HG02642 (cell line): Measurements from ENCODE around the gene ZC3H11A.
"Not testable (repeated sequence)": the region's sequence is repeated elsewhere in the genome, so short reads cannot be mapped to it uniquely, and the experiment has no call there.

ENCODE experiments used
- ATAC-seq: cut with Tn5 transposase; IDR thresholded peaks from one replicate; pipeline ENCODE4 v1.9.1; 2021; ENCODE audit warnings: mild to moderate bottlenecking; ENCODE audit not compliant: unreplicated experiment, poor library complexity

Gene ZC3H11A

DNA sequence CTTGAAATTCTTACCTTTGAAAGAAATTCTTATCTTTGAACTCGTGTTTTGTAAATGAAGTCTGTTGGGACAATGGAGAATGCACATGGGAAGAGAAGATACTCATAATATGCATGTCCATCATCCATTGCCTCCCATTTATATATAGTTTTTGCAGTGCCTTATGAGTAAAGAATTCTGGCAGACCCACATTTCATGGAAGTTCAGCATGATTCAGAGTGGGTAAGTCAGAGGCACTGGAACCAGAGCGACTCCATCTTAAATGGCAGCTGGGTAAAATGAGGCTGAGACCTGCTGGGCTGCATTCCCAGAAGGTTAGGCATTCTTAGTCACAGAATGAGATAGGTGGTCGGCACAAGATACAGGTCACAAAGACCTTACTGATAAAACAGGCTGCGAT lies 16.6 kb upstream of the ZC3H11A start:
- no peak for ATAC-seq

GRCh38 chr1:203781962-203782361 lies 13.5 kb upstream of the ZC3H11A start:
- no peak for ATAC-seq

- no peak for ATAC-seq
Measured at GRCh38 chr1:203789966-203790365, 5.5 kb upstream of the ZC3H11A start.

GRCh38 chr1:203791498-203791897 lies 3.9 kb upstream of the ZC3H11A start:
- no peak for ATAC-seq

GRCh38 chr1:203792486-203792885 lies 2.9 kb upstream of the ZC3H11A start:
- ATAC-seq = no peak

GRCh38 chr1:203793561-203793960 lies 1.9 kb upstream of the ZC3H11A start:
- not testable (repeated sequence) for ATAC-seq

- no peak for ATAC-seq
Measured at GRCh38 chr1:203794764-203795440, 521 bp upstream of the ZC3H11A start.

GRCh38 chr1:203796236-203796605 lies 798 bp downstream of the ZC3H11A start:
- ATAC-seq = no peak

DNA sequence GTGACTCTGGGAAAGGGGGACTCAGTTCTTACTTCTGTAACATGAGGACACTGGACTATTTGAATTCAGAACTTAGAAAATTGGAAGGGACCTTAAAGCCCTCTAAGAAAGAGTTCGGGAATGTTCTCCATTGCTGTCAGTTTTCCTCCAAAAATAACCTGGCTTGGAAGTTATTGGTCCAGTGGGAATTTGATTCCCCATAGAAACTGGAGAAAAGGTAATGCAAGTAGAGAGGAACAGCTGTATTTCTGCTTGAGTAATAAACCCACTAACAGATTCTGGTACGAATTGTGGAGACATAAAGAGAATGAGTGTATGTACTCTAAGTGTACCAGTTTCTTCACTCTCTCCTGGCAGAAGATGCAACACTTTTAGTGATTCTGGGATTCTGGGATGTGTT lies 1.8 kb downstream of the ZC3H11A start:
- no peak for ATAC-seq

DNA sequence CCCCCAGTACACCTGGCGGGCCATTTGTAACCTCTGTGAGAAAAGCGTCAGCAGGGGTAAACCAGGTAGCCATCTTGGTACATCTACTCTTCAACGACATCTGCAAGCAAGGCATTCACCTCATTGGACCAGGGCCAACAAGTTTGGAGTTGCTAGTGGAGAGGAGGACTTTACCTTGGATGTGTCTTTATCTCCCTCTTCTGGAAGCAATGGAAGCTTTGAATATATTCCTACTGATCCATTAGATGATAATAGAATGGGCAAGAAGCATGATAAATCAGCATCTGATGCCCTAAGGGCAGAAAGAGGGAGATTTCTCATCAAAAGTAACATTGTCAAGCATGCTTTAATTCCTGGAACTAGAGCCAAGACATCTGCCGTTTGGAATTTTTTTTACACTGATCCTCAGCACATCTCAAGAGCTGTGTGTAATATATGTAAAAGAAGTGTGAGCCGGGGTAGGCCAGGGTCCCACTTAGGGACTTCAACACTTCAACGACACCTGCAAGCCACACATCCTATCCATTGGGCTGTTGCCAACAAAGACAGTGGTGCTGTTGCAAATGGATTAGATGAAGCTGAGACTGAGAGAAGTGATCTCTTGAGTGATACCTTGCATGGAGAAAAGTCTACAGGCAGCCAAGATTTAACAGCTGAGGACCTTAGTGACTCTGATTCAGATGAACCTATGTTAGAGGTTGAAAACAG lies 2.7 kb downstream of the ZC3H11A start:
- ATAC-seq = no peak

DNA sequence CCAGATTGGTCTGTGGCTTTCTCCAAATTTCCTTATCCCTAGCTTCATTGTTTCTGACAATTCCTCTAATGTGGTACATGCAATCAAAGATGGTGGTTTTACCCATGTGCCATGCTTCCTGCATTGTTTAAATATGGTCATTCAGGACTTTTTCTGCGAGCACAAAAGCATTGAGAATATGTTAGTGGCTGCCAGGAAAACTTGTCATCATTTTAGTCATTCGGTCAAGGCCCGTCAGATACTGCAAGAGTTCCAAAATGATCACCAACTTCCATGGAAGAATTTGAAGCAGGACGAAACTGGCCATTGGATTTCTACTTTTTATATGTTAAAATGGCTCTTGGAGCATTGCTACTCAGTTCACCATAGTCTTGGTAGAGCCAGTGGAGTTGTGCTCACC lies 3.7 kb downstream of the ZC3H11A start:
- ATAC-seq = no peak

DNA sequence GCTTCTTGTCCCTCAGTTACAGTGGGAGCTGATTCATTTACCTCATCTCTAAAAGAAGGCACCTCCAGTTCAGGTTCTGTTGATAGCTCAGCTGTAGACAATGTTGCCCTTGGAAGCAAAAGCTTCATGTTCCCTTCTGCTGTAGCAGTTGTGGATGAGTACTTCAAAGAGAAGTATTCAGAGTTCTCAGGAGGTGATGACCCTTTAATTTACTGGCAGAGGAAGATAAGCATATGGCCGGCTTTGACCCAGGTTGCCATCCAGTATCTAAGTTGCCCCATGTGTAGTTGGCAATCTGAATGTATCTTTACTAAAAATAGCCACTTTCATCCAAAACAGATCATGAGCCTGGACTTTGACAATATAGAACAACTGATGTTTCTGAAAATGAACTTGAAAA lies 4.5 kb downstream of the ZC3H11A start:
- no peak for ATAC-seq

GRCh38 chr1:203805689-203806088 lies 10.3 kb downstream of the ZC3H11A start:
- ATAC-seq = no peak

- no peak for ATAC-seq
Measured at GRCh38 chr1:203807196-203807595, 11.8 kb downstream of the ZC3H11A start.

DNA sequence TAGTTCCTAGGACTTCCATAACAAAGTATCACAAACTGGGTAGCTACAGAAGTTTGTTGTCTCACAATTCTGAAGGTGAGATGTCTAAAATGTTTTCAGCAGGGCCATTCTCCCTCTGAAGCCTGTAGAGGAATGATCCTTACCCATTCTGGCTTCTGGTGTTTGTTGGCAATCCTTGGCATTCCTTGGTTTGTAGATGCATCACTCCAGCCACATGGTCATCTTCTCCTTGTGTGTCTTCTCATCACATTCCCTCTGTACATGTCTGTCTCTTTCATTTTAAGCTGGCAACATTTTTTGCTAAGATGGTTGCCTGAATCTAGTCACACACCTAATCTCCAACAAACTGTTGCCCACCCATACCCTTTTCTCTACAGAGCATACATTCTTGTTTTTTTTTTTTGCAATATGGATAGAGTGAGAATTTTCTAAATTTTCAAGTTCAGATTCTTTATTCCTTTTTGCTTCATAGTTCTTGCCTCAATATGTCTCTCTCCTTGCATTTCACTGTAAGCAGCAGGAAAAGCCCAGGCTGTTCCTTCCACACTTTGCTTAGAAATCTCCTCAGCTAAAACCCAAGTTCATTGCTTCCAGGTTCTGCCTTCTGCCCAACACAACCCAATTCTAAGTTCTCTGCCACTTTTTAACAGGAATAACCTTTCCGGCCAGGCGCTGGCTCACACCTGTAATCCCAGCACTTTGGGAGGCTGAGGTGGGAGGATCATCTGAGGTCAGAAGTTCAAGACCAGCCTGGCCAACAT lies 18.3 kb downstream of the ZC3H11A start:
- ATAC-seq = no peak

DNA sequence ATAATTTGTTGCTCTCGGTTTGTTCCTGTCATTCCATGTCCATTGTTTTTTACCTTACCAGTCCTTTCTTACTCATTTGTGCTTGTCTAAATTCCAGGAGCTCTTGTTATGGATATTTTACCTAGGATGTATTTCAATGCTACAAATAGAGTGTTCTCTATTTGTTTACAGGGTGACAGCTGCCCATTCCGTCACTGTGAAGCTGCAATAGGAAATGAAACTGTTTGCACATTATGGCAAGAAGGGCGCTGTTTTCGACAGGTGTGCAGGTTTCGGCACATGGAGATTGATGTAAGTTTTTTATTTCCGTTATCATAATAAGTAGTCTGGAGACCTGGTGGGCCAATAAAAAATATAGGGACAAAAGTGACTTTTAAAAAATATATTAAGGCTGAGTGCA lies 23.0 kb downstream of the ZC3H11A start:
- no peak for ATAC-seq

GRCh38 chr1:203823306-203823705 lies 27.9 kb downstream of the ZC3H11A start:
- ATAC-seq = no peak

GRCh38 chr1:203826175-203826574 lies 30.8 kb downstream of the ZC3H11A start:
- no peak for ATAC-seq

GRCh38 chr1:203828002-203828401 lies 32.6 kb downstream of the ZC3H11A start:
- no peak for ATAC-seq

- no peak for ATAC-seq
Measured at GRCh38 chr1:203828503-203828902, 33.1 kb downstream of the ZC3H11A start.

DNA sequence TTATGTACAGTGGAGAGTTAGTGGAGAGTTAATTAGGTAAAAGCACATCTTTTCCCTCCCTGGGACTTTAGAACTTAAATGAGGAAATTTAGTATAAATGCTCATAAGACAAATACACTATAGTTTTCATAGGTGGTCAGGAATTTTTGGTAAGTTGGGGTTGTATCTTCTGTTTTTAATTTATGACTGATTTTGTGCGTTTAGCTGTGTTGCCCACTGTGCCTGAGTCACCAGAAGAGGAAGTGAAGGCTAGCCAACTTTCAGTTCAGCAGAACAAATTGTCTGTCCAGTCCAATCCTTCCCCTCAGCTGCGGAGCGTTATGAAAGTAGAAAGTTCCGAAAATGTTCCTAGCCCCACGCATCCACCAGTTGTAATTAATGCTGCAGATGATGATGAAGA lies 33.8 kb downstream of the ZC3H11A start:
- not testable (repeated sequence) for ATAC-seq
